ENCODE measurements around the gene LRRC8C.

GRCh38 chr1:89589515-89589914 is 43.4 kb upstream of the LRRC8C start:
- no peak for TF ChIP-seq EZH2phosphoT487 (IDR thresholded peaks at IDR 0.05; ENCODE audit: borderline replicate concordance)
- no peak for TF ChIP-seq CTCF (conservative IDR thresholded peaks at IDR 0.05; ENCODE audit: low read length)
